Subcutaneous adipose tissue (tissue), 4 donors: ENCODE results near the gene PPFIA1. TPM values are rescaled to one million over a fixed set of nuclear protein-coding genes. Genes with fewer than 3 reads are reported as not detected.

Experiments used
- CTCF ChIP-seq: fragments of 450-650 bp; IDR thresholded peaks from one replicate; pipeline ENCODE4 v1.5.1; 2016; ENCODE audit warnings: low read depth, mild to moderate bottlenecking, control low read depth, antibody characterized with exemption, moderate library complexity
- total RNA-seq, 4 donors: library from RNA; depleted of rRNA; stranded (reverse); fragments of >200 nt; gene quantifications; one replicate each; pipeline ENCODE4 v1.1.0, GENCODE V29; 2016

The PPFIA1 gene
- total RNA-seq, 4 donors from 2014 or later, result 55.3 to 137 (median 83.5) TPM

GRCh38 chr11:70402685-70403084 lies 132.2 kb downstream of the PPFIA1 start:
- TF ChIP-seq CTCF, result no peak

GRCh38 chr11:70404244-70404643 lies 133.8 kb downstream of the PPFIA1 start:
- TF ChIP-seq CTCF, result no peak

GRCh38 chr11:70405679-70406395 lies 135.3 kb downstream of the PPFIA1 start:
- no peak for TF ChIP-seq CTCF

- TF ChIP-seq CTCF, result no peak
These were observed 136.6 kb downstream of the PPFIA1 start for GRCh38 chr11:70407121-70407520.

GRCh38 chr11:70407814-70408213 lies 137.3 kb downstream of the PPFIA1 start:
- TF ChIP-seq CTCF, result no peak

- no peak for TF ChIP-seq CTCF
These were observed 138.9 kb downstream of the PPFIA1 start for GRCh38 chr11:70409437-70409836.

GRCh38 chr11:70409871-70410270 lies 139.4 kb downstream of the PPFIA1 start:
- no peak for TF ChIP-seq CTCF
